NCI-H146 treated with DMSO at 0.1 percent for 48 hours (cell line): ENCODE data around the gene ENTPD6.
"Not testable (repeated sequence)": the region's sequence is repeated elsewhere in the genome, so short reads cannot be mapped to it uniquely, and the experiment has no call there.

Experiments used
- DNase-seq: peaks from one replicate; lab custom pipeline; 2025; ENCODE audit not compliant: unreplicated experiment; lab: John Stamatoyannopoulos, UW

The ENTPD6 gene

GRCh38 chr20:25195014-25195961 lies at the start of gene ENTPD6:
Gene ENTPD6, plus strand, starts transcription at chr20:25195712. Its CDS starts 10,825 bp downstream, at chr20:25206537.
- DNase-seq, result peak; percentile 82

- DNase-seq, result no peak
These were observed 48.5 kb upstream of the ENTPD6 start for GRCh38 chr20:25146976-25147375.

- no peak for DNase-seq
These were observed 47.8 kb upstream of the ENTPD6 start for GRCh38 chr20:25147716-25148115.

GRCh38 chr20:25148181-25148981 lies 47.1 kb upstream of the ENTPD6 start:
- DNase-seq, result peak; percentile 13

- DNase-seq, result no peak
These were observed 46.3 kb upstream of the ENTPD6 start for GRCh38 chr20:25148982-25149846.

- no peak for DNase-seq
These were observed 45.5 kb upstream of the ENTPD6 start for GRCh38 chr20:25150016-25150415.

GRCh38 chr20:25158043-25158442 lies 37.5 kb upstream of the ENTPD6 start:
- DNase-seq, result no peak

GRCh38 chr20:25160467-25160866 lies 35.0 kb upstream of the ENTPD6 start:
- no peak for DNase-seq

GRCh38 chr20:25160897-25161296 lies 34.6 kb upstream of the ENTPD6 start:
- no peak for DNase-seq

- DNase-seq, result no peak
These were observed 30.4 kb upstream of the ENTPD6 start for GRCh38 chr20:25165128-25165527.

GRCh38 chr20:25166105-25166782 lies 29.3 kb upstream of the ENTPD6 start:
- not testable (repeated sequence) for DNase-seq

- no peak for DNase-seq
These were observed 22.2 kb upstream of the ENTPD6 start for GRCh38 chr20:25173321-25173720.

- no peak for DNase-seq
These were observed 21.6 kb upstream of the ENTPD6 start for GRCh38 chr20:25173886-25174308.

- no peak for DNase-seq
These were observed 19.3 kb upstream of the ENTPD6 start for GRCh38 chr20:25176184-25176583.

- DNase-seq, result no peak
These were observed 17.6 kb upstream of the ENTPD6 start for GRCh38 chr20:25177890-25178321.

GRCh38 chr20:25178563-25179438 lies 16.7 kb upstream of the ENTPD6 start:
- peak; percentile 11 for DNase-seq

GRCh38 chr20:25179439-25180089 lies 15.9 kb upstream of the ENTPD6 start:
- no peak for DNase-seq

- not testable (repeated sequence) for DNase-seq
These were observed 11.1 kb upstream of the ENTPD6 start for GRCh38 chr20:25184391-25184790.

- DNase-seq, result no peak
These were observed 8.3 kb upstream of the ENTPD6 start for GRCh38 chr20:25187220-25187619.
